NOMO-1 treated with dmso at 0.1 percent for 144 hours (cell line): ENCODE measurements around the gene USP6NL.
"Not testable (repeated sequence)": the region's sequence is repeated elsewhere in the genome, so short reads cannot be mapped to it uniquely, and the experiment has no call there.

Source experiments
- DNase-seq: peaks from one replicate; lab custom pipeline; 2025; ENCODE audit not compliant: unreplicated experiment; lab: John Stamatoyannopoulos, UW

The USP6NL gene

GRCh38 chr10:11611248-11612020 is at the start of gene USP6NL:
Gene USP6NL (minus strand): TSS chr10:11611650. CDS start chr10:11597634, 14,016 bp downstream.
- peak; percentile 39 for DNase-seq

- DNase-seq, result no peak
These were observed 47.4 kb upstream of the USP6NL start for GRCh38 chr10:11658801-11659368.

- DNase-seq, result no peak
These were observed 44.4 kb upstream of the USP6NL start for GRCh38 chr10:11655836-11656235.

GRCh38 chr10:11654659-11655058 is 43.2 kb upstream of the USP6NL start:
- DNase-seq, result no peak

GRCh38 chr10:11653758-11654471 is 42.5 kb upstream of the USP6NL start:
- DNase-seq, result no peak

GRCh38 chr10:11647676-11648075 is 36.2 kb upstream of the USP6NL start:
- DNase-seq, result no peak

- no peak for DNase-seq
These were observed 35.0 kb upstream of the USP6NL start for GRCh38 chr10:11646450-11646849.

GRCh38 chr10:11643039-11643438 is 31.6 kb upstream of the USP6NL start:
- no peak for DNase-seq

- DNase-seq, result peak; percentile 15
These were observed 31.1 kb upstream of the USP6NL start for GRCh38 chr10:11642566-11642965.

- peak; percentile 62 for DNase-seq
These were observed 28.7 kb upstream of the USP6NL start for GRCh38 chr10:11639849-11640764.

- no peak for DNase-seq
These were observed 27.9 kb upstream of the USP6NL start for GRCh38 chr10:11639362-11639761.

- no peak for DNase-seq
These were observed 26.7 kb upstream of the USP6NL start for GRCh38 chr10:11638055-11638698.

GRCh38 chr10:11636697-11637303 is 25.4 kb upstream of the USP6NL start:
- DNase-seq, result no peak

- peak; percentile 49 for DNase-seq
These were observed 20.6 kb upstream of the USP6NL start for GRCh38 chr10:11631890-11632587.

- no peak for DNase-seq
These were observed 19.8 kb upstream of the USP6NL start for GRCh38 chr10:11631291-11631690.

GRCh38 chr10:11629731-11630130 is 18.3 kb upstream of the USP6NL start:
- no peak for DNase-seq

- not testable (repeated sequence) for DNase-seq
These were observed 16.5 kb upstream of the USP6NL start for GRCh38 chr10:11627941-11628340.

GRCh38 chr10:11626071-11626470 is 14.6 kb upstream of the USP6NL start:
- DNase-seq, result no peak

GRCh38 chr10:11625019-11625735 is 13.7 kb upstream of the USP6NL start:
- peak; percentile 67 for DNase-seq
